GM12872 (cell line): ENCODE measurements around the gene C11orf42.

ENCODE experiments used
- TF ChIP-seq, protein P1 (sequence below): IDR thresholded peaks from 3 replicates; pipeline ENCODE4 v1.5.1; 2011; ENCODE audit warnings: low read depth, mild to moderate bottlenecking, low read length, moderate library complexity; ENCODE audit not compliant: insufficient read depth

C11orf42 gene

DNA sequence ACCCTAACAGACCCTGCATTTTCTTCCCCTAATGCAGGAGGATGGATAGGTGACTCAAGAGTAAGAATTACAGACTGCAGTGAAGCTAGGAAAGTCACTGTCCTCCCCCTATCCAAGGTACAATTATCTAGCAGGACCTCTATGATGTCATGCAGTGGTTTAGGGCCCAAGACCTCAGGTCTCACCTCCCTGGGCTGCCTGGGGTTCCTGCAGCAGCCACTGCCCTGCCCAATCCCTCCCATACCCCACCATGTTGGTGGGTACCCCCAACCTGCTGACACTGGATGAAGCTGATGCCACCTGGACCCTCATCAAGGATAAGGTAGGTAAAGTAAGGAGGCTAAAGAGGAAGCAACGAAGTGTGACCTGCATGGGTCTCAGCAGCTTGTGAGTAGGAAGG, at the start of gene C11orf42:
Gene C11orf42, plus strand, starts transcription at position 192 of the 400 bp plus-strand sequence. Its CDS starts 59 bp downstream, at position 251.
- TF ChIP-seq, protein P1, sequence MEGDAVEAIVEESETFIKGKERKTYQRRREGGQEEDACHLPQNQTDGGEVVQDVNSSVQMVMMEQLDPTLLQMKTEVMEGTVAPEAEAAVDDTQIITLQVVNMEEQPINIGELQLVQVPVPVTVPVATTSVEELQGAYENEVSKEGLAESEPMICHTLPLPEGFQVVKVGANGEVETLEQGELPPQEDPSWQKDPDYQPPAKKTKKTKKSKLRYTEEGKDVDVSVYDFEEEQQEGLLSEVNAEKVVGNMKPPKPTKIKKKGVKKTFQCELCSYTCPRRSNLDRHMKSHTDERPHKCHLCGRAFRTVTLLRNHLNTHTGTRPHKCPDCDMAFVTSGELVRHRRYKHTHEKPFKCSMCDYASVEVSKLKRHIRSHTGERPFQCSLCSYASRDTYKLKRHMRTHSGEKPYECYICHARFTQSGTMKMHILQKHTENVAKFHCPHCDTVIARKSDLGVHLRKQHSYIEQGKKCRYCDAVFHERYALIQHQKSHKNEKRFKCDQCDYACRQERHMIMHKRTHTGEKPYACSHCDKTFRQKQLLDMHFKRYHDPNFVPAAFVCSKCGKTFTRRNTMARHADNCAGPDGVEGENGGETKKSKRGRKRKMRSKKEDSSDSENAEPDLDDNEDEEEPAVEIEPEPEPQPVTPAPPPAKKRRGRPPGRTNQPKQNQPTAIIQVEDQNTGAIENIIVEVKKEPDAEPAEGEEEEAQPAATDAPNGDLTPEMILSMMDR: no peak

DNA sequence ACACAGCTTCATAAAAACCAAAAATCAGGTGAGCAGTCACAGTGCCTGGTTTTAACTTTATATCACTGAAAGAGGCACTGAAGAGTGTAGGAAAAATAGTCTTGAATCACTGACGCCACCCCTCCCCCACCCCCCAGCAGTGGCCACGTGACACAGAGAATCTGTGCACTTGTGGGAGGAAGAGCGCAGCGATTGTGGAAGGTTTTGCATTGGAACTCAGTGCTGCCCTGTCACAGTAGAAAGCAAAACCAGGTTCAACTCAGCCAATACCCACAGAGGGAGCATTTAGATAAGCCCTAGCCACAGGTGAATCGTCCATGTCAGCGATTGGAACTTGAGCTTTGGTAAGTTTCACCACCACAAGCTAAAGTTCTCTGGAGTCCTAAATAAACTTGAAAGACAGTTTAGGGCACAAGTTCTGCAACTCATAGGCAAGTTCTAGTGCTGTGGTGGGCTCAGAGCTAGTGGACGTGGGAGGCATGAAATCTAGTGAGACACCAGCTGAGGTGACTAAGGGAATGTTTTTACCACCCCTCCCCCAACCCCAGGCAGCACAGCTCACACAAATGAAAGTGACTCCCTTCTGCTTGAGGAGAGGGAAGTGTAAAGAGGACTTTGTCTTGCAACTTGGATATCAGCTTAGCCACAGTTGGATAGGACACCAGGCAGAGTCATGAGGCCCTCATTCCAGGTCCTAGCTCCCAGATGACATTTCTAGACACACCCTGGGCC, 48.6 kb upstream of the C11orf42 start:
- TF ChIP-seq, protein P1: no peak

GRCh38 chr11:6170226-6170625, 35.1 kb upstream of the C11orf42 start, which contains the start of gene OR52B2:
Gene OR52B2, minus strand, starts transcription at chr11:6170326. Its CDS starts 0 bp downstream, at chr11:6170326.
- TF ChIP-seq, protein P1: no peak

GRCh38 chr11:6175440-6175839, 29.9 kb upstream of the C11orf42 start:
- TF ChIP-seq, protein P1: no peak

- TF ChIP-seq, protein P1: no peak
These were observed 13.6 kb upstream of the C11orf42 start for GRCh38 chr11:6191742-6192141.

- TF ChIP-seq, protein P1: no peak
These were observed 11.2 kb upstream of the C11orf42 start for GRCh38 chr11:6194065-6194581.

- TF ChIP-seq, protein P1: no peak
These were observed 9.0 kb upstream of the C11orf42 start for GRCh38 chr11:6196396-6196795.
